Colonic mucosa (tissue), 4 donors: ENCODE results near the gene ADAP2. TPM values are rescaled to one million over a fixed set of nuclear protein-coding genes. Genes with fewer than 3 reads are reported as not detected.

Source experiments
- DNase-seq: peaks from one replicate; pipeline ENCODE4 v3.0.0-alpha.2; 2020
- H3K27ac ChIP-seq: fragments of 200-600 bp; one replicate; pipeline ENCODE4 v1.8.0; 2021
- H3K27me3 ChIP-seq: fragments of 200-600 bp; one replicate; pipeline ENCODE4 v1.8.0; 2021
- H3K36me3 ChIP-seq: fragments of 200-600 bp; one replicate; pipeline ENCODE4 v1.8.0; 2021
- H3K4me1 ChIP-seq: fragments of 200-600 bp; one replicate; pipeline ENCODE4 v1.8.0; 2021; ENCODE audit warnings: mild to moderate bottlenecking
- H3K4me3 ChIP-seq: fragments of 200-600 bp; one replicate; pipeline ENCODE4 v1.8.0; 2021
- H3K9ac ChIP-seq, 2 donors: one replicate each; pipeline ENCODE4 v1.7.0; 2013; ENCODE audit warnings: control low read depth in 2 of 2, low read depth in 2 of 2, low read length in 2 of 2
- H3K9me3 ChIP-seq: fragments of 200-600 bp; one replicate; pipeline ENCODE4 v1.8.0; 2021
- intact Hi-C: fragments of 100-400 bp; cut with DNase I; formaldehyde crosslinking; loops from one replicate; pipeline ENCODE4 v1.14.1; 2022
- total RNA-seq, 2 donors: library from RNA; stranded (reverse); fragmentation: NEBNext Ultra II Directional in 1 of 2; extraction: Animal tissue kit (Norgen Biotek cat#: 25700) in 1 of 2; gene quantifications; one replicate each; pipeline ENCODE4 v1.2.1, GENCODE V29; 2021
- TF ChIP-seq, protein P1 (sequence below): fragments of 200-600 bp; IDR thresholded peaks from one replicate; pipeline ENCODE4 v1.8.0; 2022; ENCODE audit warnings: antibody characterized with exemption, mild to moderate bottlenecking
- donor health status: healthy.
- donor health status: DM: no; HTN: no; CAD: no.
- donor health status: DM: no; HTN: no; CAD: no.

ADAP2 gene
- total RNA-seq, 2 donors from 2014 or later = 4.4 to 5.6 TPM

DNA sequence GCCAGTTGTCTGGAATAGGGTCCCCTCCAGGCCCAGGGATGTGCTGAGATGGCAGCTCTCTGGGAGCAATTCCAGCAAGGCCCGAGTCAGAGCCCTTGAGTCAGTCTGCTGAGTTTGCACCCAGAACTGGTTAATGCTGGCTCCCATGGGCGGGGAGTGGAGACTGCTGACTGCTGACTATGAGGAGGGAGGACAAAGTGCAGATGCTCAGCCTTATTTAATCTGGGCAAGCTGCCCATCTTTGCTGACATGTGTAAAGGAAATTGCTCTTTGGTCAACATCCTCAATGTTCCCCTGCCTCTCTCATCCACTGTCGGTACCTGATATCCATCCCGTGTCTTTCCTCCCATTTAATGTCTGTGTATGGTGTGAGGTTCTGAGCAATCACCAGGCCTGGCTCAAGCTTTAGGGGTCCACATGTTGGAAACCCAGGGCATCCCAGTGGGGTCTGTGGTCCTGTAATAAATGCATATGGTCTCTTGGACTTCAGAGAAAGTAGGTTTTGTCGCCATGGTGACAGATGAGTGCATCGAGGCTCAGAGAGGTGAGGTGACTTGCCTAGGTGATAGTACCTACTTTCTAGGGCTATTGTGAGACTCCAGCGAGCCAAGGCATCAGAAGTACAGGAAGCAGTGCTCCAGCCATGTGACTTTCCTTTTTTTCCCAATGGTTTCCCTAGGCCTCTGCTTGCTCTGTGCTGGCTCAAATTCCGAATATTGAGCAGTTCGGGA, 29.1 kb downstream of the ADAP2 start:
- Histone ChIP-seq H3K4me1 (no peaks in the 10 kb centered on the region), H3K36me3 (no peaks in the 10 kb centered on the region), H3K27ac (peak overlapping the region; percentile 43), H3K9ac (peak overlapping the region in 1 of 2 donors; percentile 7), H3K9me3 (no peaks in the 10 kb centered on the region), H3K27me3 (no peaks in the 10 kb centered on the region), H3K4me3 (no peak overlapping the region)
- DNase-seq = peak; percentile 96
- intact Hi-C loops = no loop called here
- TF ChIP-seq, protein P1, sequence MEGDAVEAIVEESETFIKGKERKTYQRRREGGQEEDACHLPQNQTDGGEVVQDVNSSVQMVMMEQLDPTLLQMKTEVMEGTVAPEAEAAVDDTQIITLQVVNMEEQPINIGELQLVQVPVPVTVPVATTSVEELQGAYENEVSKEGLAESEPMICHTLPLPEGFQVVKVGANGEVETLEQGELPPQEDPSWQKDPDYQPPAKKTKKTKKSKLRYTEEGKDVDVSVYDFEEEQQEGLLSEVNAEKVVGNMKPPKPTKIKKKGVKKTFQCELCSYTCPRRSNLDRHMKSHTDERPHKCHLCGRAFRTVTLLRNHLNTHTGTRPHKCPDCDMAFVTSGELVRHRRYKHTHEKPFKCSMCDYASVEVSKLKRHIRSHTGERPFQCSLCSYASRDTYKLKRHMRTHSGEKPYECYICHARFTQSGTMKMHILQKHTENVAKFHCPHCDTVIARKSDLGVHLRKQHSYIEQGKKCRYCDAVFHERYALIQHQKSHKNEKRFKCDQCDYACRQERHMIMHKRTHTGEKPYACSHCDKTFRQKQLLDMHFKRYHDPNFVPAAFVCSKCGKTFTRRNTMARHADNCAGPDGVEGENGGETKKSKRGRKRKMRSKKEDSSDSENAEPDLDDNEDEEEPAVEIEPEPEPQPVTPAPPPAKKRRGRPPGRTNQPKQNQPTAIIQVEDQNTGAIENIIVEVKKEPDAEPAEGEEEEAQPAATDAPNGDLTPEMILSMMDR = no peak

DNA sequence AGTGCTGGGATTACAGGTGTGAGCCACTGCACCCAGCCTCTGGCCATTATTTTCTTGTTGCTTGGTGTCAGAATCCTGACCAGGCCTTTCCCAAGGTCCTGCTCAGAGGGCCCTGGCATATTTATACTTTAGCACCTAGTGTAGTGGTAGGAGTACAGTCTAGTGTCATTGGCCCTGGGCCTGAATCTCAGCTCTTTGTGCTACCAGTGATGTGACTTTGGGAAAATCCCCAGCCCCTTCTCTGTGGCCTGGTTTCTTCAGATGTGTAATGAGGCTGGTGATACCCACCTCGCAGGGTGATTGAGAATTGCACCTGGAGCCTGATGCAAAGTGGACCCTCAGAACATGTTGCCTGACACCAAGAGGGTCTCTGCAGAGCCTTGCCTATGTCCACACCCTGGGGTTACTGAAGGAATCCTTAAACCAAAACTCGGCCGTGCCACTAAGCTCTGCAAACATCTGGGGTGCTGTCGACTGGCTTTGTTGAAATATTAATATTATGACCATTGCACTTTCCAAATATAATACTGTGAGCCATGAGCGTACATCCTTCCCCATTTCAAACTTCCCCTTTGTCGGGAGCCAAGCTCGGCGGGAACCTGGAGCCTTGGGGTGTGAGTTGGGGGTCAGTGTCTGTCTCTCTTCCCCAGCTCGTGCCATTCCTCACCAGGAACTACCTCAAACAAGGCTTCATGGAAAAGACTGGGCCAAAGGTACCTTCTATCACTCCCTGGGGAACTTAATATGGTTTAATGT, 31.1 kb downstream of the ADAP2 start:
- H3K36me3 ChIP-seq = no peaks in the 10 kb centered on the region
- TF ChIP-seq, protein P1 = no peak
- H3K9me3 ChIP-seq = no peaks in the 10 kb centered on the region
- no peak overlapping the region for H3K27ac ChIP-seq
- intact Hi-C loops = no loop called here
- H3K4me1 ChIP-seq = no peaks in the 10 kb centered on the region
- no peak overlapping the region for H3K4me3 ChIP-seq
- H3K27me3 ChIP-seq = no peaks in the 10 kb centered on the region
- no peak overlapping the region for H3K9ac ChIP-seq
- DNase-seq = no peak

DNA sequence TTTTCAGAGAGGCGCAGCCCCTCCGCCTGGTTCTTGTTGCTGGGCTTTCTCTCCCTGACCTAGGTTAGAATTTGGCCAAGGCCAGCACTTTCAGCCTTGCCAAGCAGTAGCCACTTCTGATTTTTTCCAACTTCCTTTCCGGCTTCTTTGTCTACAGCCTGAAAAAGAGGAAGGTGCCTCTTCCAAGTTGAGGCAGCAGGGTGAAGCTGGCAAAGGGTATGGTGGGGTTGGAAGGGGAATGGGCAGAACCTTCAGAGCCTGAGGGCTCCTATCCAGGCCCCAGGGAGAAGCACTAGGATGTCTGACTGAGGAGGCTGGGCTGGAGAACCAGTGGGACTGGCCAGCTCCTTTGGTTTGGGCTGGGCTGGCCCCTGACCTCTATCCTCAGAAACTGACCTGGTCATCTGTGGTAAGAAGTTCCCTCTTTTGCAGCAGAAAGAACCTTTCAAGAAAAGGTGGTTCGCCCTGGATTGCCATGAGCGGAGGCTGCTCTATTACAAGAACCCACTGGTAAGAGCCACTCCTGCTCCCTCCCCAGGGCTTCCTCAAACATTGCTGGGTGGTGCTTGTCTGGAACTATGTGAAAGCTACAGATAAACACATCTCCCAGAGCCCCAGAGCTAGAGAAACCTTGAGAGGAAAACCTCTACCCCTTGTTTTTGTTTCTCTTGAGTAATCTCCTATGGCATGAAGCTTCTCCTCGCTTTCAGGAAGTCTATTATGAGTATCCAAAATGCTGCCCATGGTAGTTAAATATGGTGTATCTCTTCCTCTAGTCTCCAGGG, 32.5 kb downstream of the ADAP2 start:
- Histone ChIP-seq H3K9me3 (no peaks in the 10 kb centered on the region), H3K36me3 (no peaks in the 10 kb centered on the region), H3K27ac (peak overlapping the region; percentile 6), H3K4me1 (no peaks in the 10 kb centered on the region), H3K27me3 (no peaks in the 10 kb centered on the region), H3K9ac (no peak overlapping the region), H3K4me3 (no peak overlapping the region)
- DNase-seq = no peak
- intact Hi-C loops = no loop called here
- TF ChIP-seq, protein P1 = no peak

DNA sequence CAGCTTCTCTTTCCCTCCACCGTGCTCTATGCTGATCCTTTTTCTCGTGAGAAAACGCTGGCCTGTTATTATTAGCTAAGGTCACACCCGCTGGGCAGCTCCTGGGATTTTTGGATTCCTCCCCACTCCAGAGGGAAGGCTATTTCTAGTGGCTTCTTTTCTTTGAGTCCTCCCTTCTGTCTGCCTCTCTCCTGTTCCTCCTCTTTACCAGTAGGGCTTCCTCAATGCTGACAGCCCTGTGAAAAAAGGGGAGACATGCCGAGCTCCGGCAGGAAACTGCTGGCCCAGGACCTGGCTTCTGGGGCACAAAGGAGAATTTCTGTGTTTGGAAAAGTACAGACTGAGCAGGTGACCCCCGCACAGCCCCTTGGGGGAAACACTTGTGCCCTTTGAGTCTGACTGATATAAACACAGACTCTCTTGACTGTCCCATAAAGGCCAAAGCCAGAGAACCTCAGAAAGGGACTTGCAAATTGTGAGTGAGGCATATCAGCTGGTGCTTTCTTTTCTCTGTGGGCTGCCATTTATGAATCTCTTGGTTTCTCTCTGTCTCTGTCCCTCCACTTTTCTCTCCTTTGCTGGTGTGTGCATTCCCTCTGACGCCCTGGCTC, 35.1 kb downstream of the ADAP2 start:
- H3K9me3 ChIP-seq = no peaks in the 10 kb centered on the region
- H3K4me3 ChIP-seq = no peak overlapping the region
- H3K36me3 ChIP-seq = no peaks in the 10 kb centered on the region
- TF ChIP-seq, protein P1 = no peak
- peak overlapping the region; percentile 12 for H3K27ac ChIP-seq
- H3K4me1 ChIP-seq = no peaks in the 10 kb centered on the region
- no peaks in the 10 kb centered on the region for H3K27me3 ChIP-seq
- intact Hi-C loops = no loop called here
- peak overlapping the region in 1 of 2 donors; percentile 46 for H3K9ac ChIP-seq
- no peak for DNase-seq

DNA sequence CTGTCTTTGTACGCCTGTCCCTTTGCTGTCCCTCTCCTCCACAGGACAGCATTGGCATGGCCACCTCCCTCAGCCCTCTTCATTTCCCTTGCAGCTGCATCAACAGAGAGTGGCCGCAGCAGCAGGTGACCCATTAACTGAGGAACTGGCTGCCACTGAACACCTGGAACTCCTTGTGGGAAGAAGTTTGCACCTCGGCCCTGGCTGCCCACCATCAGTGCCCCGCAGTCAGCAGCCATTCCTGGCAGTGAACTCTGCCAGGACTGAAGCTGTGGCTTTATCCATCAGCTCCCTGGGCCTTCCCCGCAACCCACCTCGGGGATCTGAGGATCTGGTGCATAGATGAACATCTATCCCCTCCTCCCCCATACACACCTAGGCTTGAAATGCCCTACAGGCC, 36.0 kb downstream of the ADAP2 start:
- Histone ChIP-seq H3K27me3 (no peaks in the 10 kb centered on the region), H3K9me3 (no peaks in the 10 kb centered on the region), H3K9ac (no peak overlapping the region), H3K4me3 (no peak overlapping the region), H3K36me3 (no peaks in the 10 kb centered on the region), H3K27ac (no peak overlapping the region), H3K4me1 (no peaks in the 10 kb centered on the region)
- intact Hi-C loops = no loop called here
- TF ChIP-seq, protein P1 = no peak
- no peak for DNase-seq
